Common myeloid progenitor, CD34-positive (primary cell): Measurements from ENCODE around the gene XYLT2.

Source experiments
- CTCF ChIA-PET: fragments of 350-600 bp; sonication (Branson Sonifier 250); formaldehyde crosslinking; loops from one replicate; lab custom pipeline; 2021; ENCODE audit warnings: antibody characterized with exemption; lab: Charles Lee
- POLR2A ChIA-PET: fragments of 350-600 bp; sonication (Branson Sonifier 250); formaldehyde crosslinking; loops from one replicate; lab custom pipeline; 2021; ENCODE audit warnings: antibody characterized with exemption; lab: Charles Lee
- DNase-seq, 3 donors: peaks; one replicate each; pipeline versions ENCODE4 v3.0.0 to v3.0.0-alpha.2; 2013
- H3K27ac ChIP-seq, 2 experiments: 1 replicate in 1 of 2; 2 replicates in 1 of 2; pipeline ENCODE4 v1.7.0; 2013; ENCODE audit warnings: inconsistent platforms in 2 of 2, low read length in 2 of 2, mild to moderate bottlenecking in 2 of 2, low read depth in 1 of 2, moderate library complexity in 1 of 2; ENCODE audit not compliant: severe bottlenecking in 2 of 2, insufficient read depth in 1 of 2, poor library complexity in 1 of 2
- H3K27me3 ChIP-seq, 5 experiments: replicated peaks in 2 of 5; 1 replicate in 3 of 5; 2 replicates in 2 of 5; pipeline versions ENCODE4 v1.6.1 to v1.7.0; 2013; ENCODE audit warnings: low read length in 4 of 5, mild to moderate bottlenecking in 2 of 5, moderate library complexity in 2 of 5, inconsistent platforms in 1 of 5; ENCODE audit not compliant: insufficient read depth in 5 of 5, control insufficient read depth in 4 of 5
- H3K36me3 ChIP-seq, 4 experiments: 1 replicate in 2 of 4; 2 replicates in 2 of 4; pipeline versions ENCODE4 v1.6.1 to v1.7.0; 2013; ENCODE audit warnings: low read length in 3 of 4, control low read depth in 1 of 4, mild to moderate bottlenecking in 1 of 4; ENCODE audit not compliant: control insufficient read depth in 4 of 4, insufficient read depth in 4 of 4
- H3K4me1 ChIP-seq, 4 experiments: 1 replicate in 3 of 4; 2 replicates in 1 of 4; pipeline versions ENCODE4 v1.6.1 to v1.7.1; 2013; ENCODE audit warnings: low read length in 3 of 4, mild to moderate bottlenecking in 3 of 4, control low read depth in 1 of 4, inconsistent platforms in 1 of 4, moderate library complexity in 1 of 4; ENCODE audit not compliant: control insufficient read depth in 4 of 4, insufficient read depth in 4 of 4; ENCODE audit errors: control extremely low read depth in 1 of 4
- H3K4me3 ChIP-seq, 7 experiments: 1 replicate in 4 of 7; 2 replicates in 3 of 7; pipeline versions ENCODE4 v1.5.1 to v1.7.0; 2013; ENCODE audit warnings: mild to moderate bottlenecking in 7 of 7, low read length in 6 of 7, moderate library complexity in 6 of 7, inconsistent platforms in 2 of 7, low read depth in 2 of 7, control low read depth in 1 of 7; ENCODE audit not compliant: insufficient read depth in 4 of 7, control insufficient read depth in 1 of 7; ENCODE audit errors: extremely low read depth in 1 of 7
- H3K9me3 ChIP-seq, 5 experiments: 1 replicate in 4 of 5; 2 replicates in 1 of 5; pipeline versions ENCODE4 v1.6.1 to v1.7.1; 2013; ENCODE audit warnings: low read length in 4 of 5, mild to moderate bottlenecking in 2 of 5, inconsistent platforms in 1 of 5, low read depth in 1 of 5, moderate library complexity in 1 of 5; ENCODE audit not compliant: control insufficient read depth in 4 of 5, insufficient read depth in 2 of 5; ENCODE audit errors: control extremely low read depth in 1 of 5
- WGBS: methylation state at CpG from one replicate; pipeline ENCODE4 v1.1.5; 2013; ENCODE audit not compliant: insufficient coverage; 5-methylcytosine and 5-hydroxymethylcytosine counted together

Gene XYLT2

GRCh38 chr17:50386510-50386909 is 40.6 kb downstream of the XYLT2 start:
- POLR2A ChIA-PET: no interaction called here

GRCh38 chr17:50388728-50389127 is 42.8 kb downstream of the XYLT2 start:
- no peaks in the 10 kb centered on the region for H3K4me1 ChIP-seq

More at GRCh38 chr17:50386510-50386909, 40.6 kb downstream of the XYLT2 start:
- 100% methylated on average over 3 of the region's 3 CpGs for WGBS
- Histone ChIP-seq H3K4me3 (no peak overlapping the region), H3K27me3 (no peaks in the 10 kb centered on the region), H3K27ac (no peak overlapping the region), H3K36me3 (peaks cover 39 to 95% (median 72%) of the 10 kb centered on the region in 4 experiments), H3K4me1 (no peaks in the 10 kb centered on the region), H3K9me3 (no peaks in the 10 kb centered on the region)
- no peak for DNase-seq
- CTCF ChIA-PET: interaction anchor here (1.1 to 1.5 kb wide), 3 partner anchors 10 to 24 kb away, joined by 3 to 7 read pairs (median 3); no protein-coding TSS in a partner anchor

GRCh38 chr17:50389534-50389933 is 43.6 kb downstream of the XYLT2 start:
- Histone ChIP-seq H3K4me1 (no peaks in the 10 kb centered on the region), H3K9me3 (no peaks in the 10 kb centered on the region), H3K27ac (no peak overlapping the region), H3K36me3 (peaks cover 49 to 95% (median 75%) of the 10 kb centered on the region in 4 experiments), H3K27me3 (no peaks in the 10 kb centered on the region), H3K4me3 (no peak overlapping the region)
- ChIA-PET CTCF (interaction anchor here (0.6 to 10.9 kb wide), 4 partner anchors 8 to 28 kb away, joined by 3 to 79 read pairs (median 10); no protein-coding TSS in a partner anchor), POLR2A (interaction anchor here (1.6 kb wide), 1 partner anchor 8 kb away, joined by 3 read pairs; the partner anchor contains the start of gene LRRC59)
- DNase-seq: no peak
- WGBS: no CpG with 5 or more reads among the region's 6 CpGs

More at GRCh38 chr17:50388728-50389127, 42.8 kb downstream of the XYLT2 start:
- peaks cover 48 to 95% (median 72%) of the 10 kb centered on the region in 4 experiments for H3K36me3 ChIP-seq
- H3K27me3 ChIP-seq: no peaks in the 10 kb centered on the region
- POLR2A ChIA-PET: interaction anchor here (1.6 kb wide), 1 partner anchor 9 kb away, joined by 3 read pairs; the partner anchor contains the start of gene LRRC59
- CTCF ChIA-PET: interaction anchor here (1.4 kb wide), 1 partner anchor 9 kb away, joined by 3 read pairs; no protein-coding TSS in a partner anchor
- H3K9me3 ChIP-seq: no peaks in the 10 kb centered on the region
- 98% methylated on average over 3 of the region's 3 CpGs for WGBS
- no peak overlapping the region for H3K27ac ChIP-seq
- no peak for DNase-seq
- no peak overlapping the region for H3K4me3 ChIP-seq

- no peak for DNase-seq
- 96% methylated on average over 6 of the region's 6 CpGs for WGBS
- no peaks in the 10 kb centered on the region for H3K27me3 ChIP-seq
- peaks cover 5 to 19% (median 17%) of the 10 kb centered on the region in 4 experiments for H3K4me1 ChIP-seq
- no peaks in the 10 kb centered on the region for H3K9me3 ChIP-seq
- ChIA-PET CTCF (interaction anchor here (0.6 to 10.9 kb wide), 3 partner anchors 11 to 94 kb away, joined by 3 to 79 read pairs (median 17); no protein-coding TSS in a partner anchor), POLR2A (interaction anchor here (0.7 kb wide), 1 partner anchor 9 kb away, joined by 3 read pairs; no protein-coding TSS in a partner anchor)
- H3K4me3 ChIP-seq: no peak overlapping the region
- H3K27ac ChIP-seq: no peak overlapping the region
- peaks cover 36 to 72% (median 58%) of the 10 kb centered on the region in 4 experiments for H3K36me3 ChIP-seq
Measured at GRCh38 chr17:50392621-50393020, 46.7 kb downstream of the XYLT2 start.

GRCh38 chr17:50393700-50394099 is 47.8 kb downstream of the XYLT2 start:
- Histone ChIP-seq H3K4me3 (no peak overlapping the region), H3K4me1 (peaks cover 5 to 22% (median 21%) of the 10 kb centered on the region in 4 experiments), H3K27ac (no peak overlapping the region), H3K9me3 (no peaks in the 10 kb centered on the region), H3K27me3 (no peaks in the 10 kb centered on the region), H3K36me3 (peaks cover 29 to 61% (median 50%) of the 10 kb centered on the region in 4 experiments)
- no peak for DNase-seq
- WGBS: 99% methylated on average over 5 of the region's 5 CpGs
- ChIA-PET CTCF (interaction anchor here (10.9 kb wide), 1 partner anchor 12 kb away, joined by 79 read pairs; no protein-coding TSS in a partner anchor), POLR2A (no interaction called here)

GRCh38 chr17:50394711-50395110 is 48.8 kb downstream of the XYLT2 start:
- peak in 2 of 3 donors; percentile 41 to 46 for DNase-seq
- POLR2A ChIA-PET: no interaction called here
- no peaks in the 10 kb centered on the region for H3K27me3 ChIP-seq
- peaks cover 25 to 51% (median 46%) of the 10 kb centered on the region in 4 experiments for H3K36me3 ChIP-seq
- 40% methylated on average over 1 of the region's 3 CpGs for WGBS
- H3K27ac ChIP-seq: no peak overlapping the region
- no peak overlapping the region for H3K4me3 ChIP-seq
- peaks cover 5 to 22% (median 21%) of the 10 kb centered on the region in 4 experiments for H3K4me1 ChIP-seq
- CTCF ChIA-PET: interaction anchor here (10.9 kb wide), 1 partner anchor 13 kb away, joined by 79 read pairs; no protein-coding TSS in a partner anchor
- peaks cover 0 to 2% (median 0%) of the 10 kb centered on the region in 5 experiments for H3K9me3 ChIP-seq
